ENCODE measurements around the gene ARHGAP25. TPM values are rescaled to one million over a fixed set of nuclear protein-coding genes. Genes with fewer than 3 reads are reported as not detected.

ARHGAP25 gene
- total and polyA plus RNA-seq, 2 donors (not counting 1 experiment from before 2014, with no cell fraction given), result 2.7 to 5.8 TPM

DNA sequence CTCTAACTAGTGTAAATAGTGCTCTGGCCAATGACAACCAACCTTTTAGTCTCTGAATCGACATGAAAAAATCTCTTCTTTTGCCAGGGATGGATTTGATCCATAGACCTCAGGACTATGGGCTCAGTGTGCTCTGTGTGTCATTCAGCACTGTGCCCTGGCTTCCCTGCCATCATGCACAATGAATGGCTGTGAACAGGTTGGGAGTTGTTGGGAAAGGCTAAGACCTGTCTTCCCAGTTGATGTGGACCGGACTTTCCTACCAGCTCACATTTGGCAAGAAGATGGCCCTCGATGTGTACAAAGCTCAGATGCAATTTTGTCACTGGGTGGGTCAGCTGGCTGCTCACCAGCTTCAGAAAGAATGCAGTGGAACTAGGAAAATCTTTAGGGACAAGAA is 26.0 kb upstream of the ARHGAP25 start:
- TF ChIP-seq, protein P1, sequence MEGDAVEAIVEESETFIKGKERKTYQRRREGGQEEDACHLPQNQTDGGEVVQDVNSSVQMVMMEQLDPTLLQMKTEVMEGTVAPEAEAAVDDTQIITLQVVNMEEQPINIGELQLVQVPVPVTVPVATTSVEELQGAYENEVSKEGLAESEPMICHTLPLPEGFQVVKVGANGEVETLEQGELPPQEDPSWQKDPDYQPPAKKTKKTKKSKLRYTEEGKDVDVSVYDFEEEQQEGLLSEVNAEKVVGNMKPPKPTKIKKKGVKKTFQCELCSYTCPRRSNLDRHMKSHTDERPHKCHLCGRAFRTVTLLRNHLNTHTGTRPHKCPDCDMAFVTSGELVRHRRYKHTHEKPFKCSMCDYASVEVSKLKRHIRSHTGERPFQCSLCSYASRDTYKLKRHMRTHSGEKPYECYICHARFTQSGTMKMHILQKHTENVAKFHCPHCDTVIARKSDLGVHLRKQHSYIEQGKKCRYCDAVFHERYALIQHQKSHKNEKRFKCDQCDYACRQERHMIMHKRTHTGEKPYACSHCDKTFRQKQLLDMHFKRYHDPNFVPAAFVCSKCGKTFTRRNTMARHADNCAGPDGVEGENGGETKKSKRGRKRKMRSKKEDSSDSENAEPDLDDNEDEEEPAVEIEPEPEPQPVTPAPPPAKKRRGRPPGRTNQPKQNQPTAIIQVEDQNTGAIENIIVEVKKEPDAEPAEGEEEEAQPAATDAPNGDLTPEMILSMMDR (conservative IDR thresholded peaks at IDR 0.05 in 1 of 2, IDR thresholded peaks at IDR 0.05 in 1 of 2; ENCODE audit: low read depth in 1 of 2, low read length in 2 of 2), result no peak
- TF ChIP-seq EZH2 (IDR thresholded peaks at IDR 0.05; ENCODE audit: low read length, missing control alignments), result no peak
- DNase-seq (ENCODE audit: low read depth in 2 of 2), result no peak

DNA sequence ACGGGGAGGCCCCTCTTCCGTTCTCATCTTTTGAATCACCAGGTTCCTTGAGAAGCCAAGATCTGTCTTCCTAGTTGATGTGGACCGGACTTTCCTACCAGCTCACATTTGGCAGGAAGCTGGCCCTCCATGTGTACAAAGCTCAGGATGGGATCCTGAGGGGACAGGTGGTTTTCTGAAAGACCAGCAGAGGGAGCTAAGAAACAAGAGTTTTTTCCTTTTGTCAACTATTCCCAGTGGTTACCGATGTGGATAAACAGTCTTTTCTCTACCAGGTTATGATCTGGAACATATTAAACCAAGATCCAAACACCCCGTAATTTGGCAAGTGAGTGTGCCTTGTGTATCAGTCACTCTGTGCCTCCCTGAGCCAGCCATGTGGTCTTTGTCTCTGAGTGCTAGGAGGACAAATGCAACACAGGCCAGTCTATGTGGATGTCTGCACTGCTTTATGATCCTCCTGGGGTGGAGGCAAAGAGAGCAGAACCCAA is 25.1 kb upstream of the ARHGAP25 start:
- TF ChIP-seq EZH2 (IDR thresholded peaks at IDR 0.05; ENCODE audit: low read length, missing control alignments), result no peak
- TF ChIP-seq, protein P1 (conservative IDR thresholded peaks at IDR 0.05 in 1 of 2, IDR thresholded peaks at IDR 0.05 in 1 of 2; ENCODE audit: low read depth in 1 of 2, low read length in 2 of 2), result peak; percentile 69 to 73
- H3K9me3 ChIP-seq (ENCODE audit: control insufficient read depth, insufficient read depth, low read depth, low read length), result no peaks in the 10 kb centered on the region
- no peaks in the 10 kb centered on the region for H3K4me1 ChIP-seq (ENCODE audit: control insufficient read depth, extremely low read depth, insufficient read depth, low read length)
- H3K27me3 ChIP-seq (ENCODE audit: control insufficient read depth, insufficient read depth, low read length), result peaks cover 4% of the 10 kb centered on the region
- no peak overlapping the region for H2AFZ ChIP-seq (ENCODE audit: low read length)
- no peak overlapping the region for H3K4me3 ChIP-seq (replicated peaks in 1 of 4; ENCODE audit: control extremely low read depth in 1 of 4, insufficient read depth in 1 of 4, low read depth in 3 of 4, low read length in 4 of 4)
- H4K20me1 ChIP-seq (ENCODE audit: control insufficient read depth, extremely low read depth, insufficient read depth, low read length), result no peaks in the 10 kb centered on the region
- H3K79me2 ChIP-seq (ENCODE audit: control insufficient read depth, insufficient read depth, low read length), result no peaks in the 10 kb centered on the region
- H3K27ac ChIP-seq (ENCODE audit: insufficient read depth, low read length), result no peak overlapping the region
- no peak overlapping the region for H3K9ac ChIP-seq (ENCODE audit: insufficient read depth, low read length)
- no peaks in the 10 kb centered on the region for H3K36me3 ChIP-seq (ENCODE audit: control insufficient read depth, insufficient read depth, low read length)
- H3K4me2 ChIP-seq (ENCODE audit: extremely low read depth, insufficient read depth, low read length), result no peak overlapping the region
- peak; percentile 41 to 60 for DNase-seq (ENCODE audit: low read depth in 2 of 2)

More for the DNA sequence above, 26.0 kb upstream of the ARHGAP25 start:
- Histone ChIP-seq H3K27me3 (ENCODE audit: control insufficient read depth, insufficient read depth, low read length) (peaks cover 4% of the 10 kb centered on the region), H3K9ac (ENCODE audit: insufficient read depth, low read length) (no peak overlapping the region), H3K27ac (ENCODE audit: insufficient read depth, low read length) (no peak overlapping the region), H3K9me3 (ENCODE audit: control insufficient read depth, insufficient read depth, low read depth, low read length) (no peaks in the 10 kb centered on the region), H4K20me1 (ENCODE audit: control insufficient read depth, extremely low read depth, insufficient read depth, low read length) (no peaks in the 10 kb centered on the region), H3K4me3 (replicated peaks in 1 of 4; ENCODE audit: control extremely low read depth in 1 of 4, insufficient read depth in 1 of 4, low read depth in 3 of 4, low read length in 4 of 4) (no peak overlapping the region), H3K4me1 (ENCODE audit: control insufficient read depth, extremely low read depth, insufficient read depth, low read length) (no peaks in the 10 kb centered on the region), H3K36me3 (ENCODE audit: control insufficient read depth, insufficient read depth, low read length) (no peaks in the 10 kb centered on the region), H3K79me2 (ENCODE audit: control insufficient read depth, insufficient read depth, low read length) (no peaks in the 10 kb centered on the region), H2AFZ (ENCODE audit: low read length) (no peak overlapping the region), H3K4me2 (ENCODE audit: extremely low read depth, insufficient read depth, low read length) (no peak overlapping the region)

DNA sequence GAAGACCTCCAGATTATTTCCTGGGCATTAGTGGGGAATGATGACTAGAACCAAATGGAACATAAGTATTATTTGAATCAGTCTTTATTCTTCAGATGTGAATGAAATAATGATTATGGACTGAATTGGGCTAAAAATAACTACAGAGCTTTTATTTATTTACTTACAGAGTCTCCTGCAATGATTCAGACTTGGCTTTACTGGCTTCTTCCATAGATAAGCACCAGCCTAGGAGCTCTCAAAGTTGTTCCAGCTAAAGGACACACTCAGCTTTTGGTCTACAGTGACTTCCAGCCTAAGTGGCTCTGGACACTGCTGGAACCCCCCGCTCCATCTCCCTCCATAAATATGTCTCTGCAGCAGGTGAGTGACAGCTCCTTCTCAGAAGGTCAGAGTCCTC is 24.3 kb upstream of the ARHGAP25 start:
- TF ChIP-seq EZH2 (IDR thresholded peaks at IDR 0.05; ENCODE audit: low read length, missing control alignments), result no peak
- TF ChIP-seq, protein P1 (conservative IDR thresholded peaks at IDR 0.05 in 1 of 2, IDR thresholded peaks at IDR 0.05 in 1 of 2; ENCODE audit: low read depth in 1 of 2, low read length in 2 of 2), result no peak
- H2AFZ ChIP-seq (ENCODE audit: low read length), result no peak overlapping the region
- no peaks in the 10 kb centered on the region for H4K20me1 ChIP-seq (ENCODE audit: control insufficient read depth, extremely low read depth, insufficient read depth, low read length)
- H3K9ac ChIP-seq (ENCODE audit: insufficient read depth, low read length), result no peak overlapping the region
- H3K36me3 ChIP-seq (ENCODE audit: control insufficient read depth, insufficient read depth, low read length), result no peaks in the 10 kb centered on the region
- no peak overlapping the region for H3K27ac ChIP-seq (ENCODE audit: insufficient read depth, low read length)
- H3K79me2 ChIP-seq (ENCODE audit: control insufficient read depth, insufficient read depth, low read length), result no peaks in the 10 kb centered on the region
- DNase-seq (ENCODE audit: low read depth in 2 of 2), result peak; percentile 3 to 50
- H3K27me3 ChIP-seq (ENCODE audit: control insufficient read depth, insufficient read depth, low read length), result peaks cover 4% of the 10 kb centered on the region
- no peak overlapping the region for H3K4me3 ChIP-seq (replicated peaks in 1 of 4; ENCODE audit: control extremely low read depth in 1 of 4, insufficient read depth in 1 of 4, low read depth in 3 of 4, low read length in 4 of 4)
- H3K4me1 ChIP-seq (ENCODE audit: control insufficient read depth, extremely low read depth, insufficient read depth, low read length), result no peaks in the 10 kb centered on the region
- no peak overlapping the region for H3K4me2 ChIP-seq (ENCODE audit: extremely low read depth, insufficient read depth, low read length)
- H3K9me3 ChIP-seq (ENCODE audit: control insufficient read depth, insufficient read depth, low read depth, low read length), result no peaks in the 10 kb centered on the region

Data from fibroblast of lung (primary cell).